Ovary (tissue), 3 donors: ENCODE data around the gene FAM117B.

Experiments
- CTCF ChIP-seq, 3 donors: fragments of 450-650 bp in 2 of 3; fragments of 200-600 bp in 1 of 3; IDR thresholded peaks; one replicate each; pipeline versions ENCODE4 v1.5.1 to v1.8.0; 2016 to 2022; ENCODE audit warnings: antibody characterized with exemption in 3 of 3, mild to moderate bottlenecking in 1 of 3
- POLR2A ChIP-seq: fragments of 450-650 bp; IDR thresholded peaks from one replicate; pipeline ENCODE4 v1.6.1; 2017; ENCODE audit warnings: antibody characterized with exemption, mild to moderate bottlenecking, moderate library complexity
- donor health status: DM: no; HTN: no; CAD: no.

DNA sequence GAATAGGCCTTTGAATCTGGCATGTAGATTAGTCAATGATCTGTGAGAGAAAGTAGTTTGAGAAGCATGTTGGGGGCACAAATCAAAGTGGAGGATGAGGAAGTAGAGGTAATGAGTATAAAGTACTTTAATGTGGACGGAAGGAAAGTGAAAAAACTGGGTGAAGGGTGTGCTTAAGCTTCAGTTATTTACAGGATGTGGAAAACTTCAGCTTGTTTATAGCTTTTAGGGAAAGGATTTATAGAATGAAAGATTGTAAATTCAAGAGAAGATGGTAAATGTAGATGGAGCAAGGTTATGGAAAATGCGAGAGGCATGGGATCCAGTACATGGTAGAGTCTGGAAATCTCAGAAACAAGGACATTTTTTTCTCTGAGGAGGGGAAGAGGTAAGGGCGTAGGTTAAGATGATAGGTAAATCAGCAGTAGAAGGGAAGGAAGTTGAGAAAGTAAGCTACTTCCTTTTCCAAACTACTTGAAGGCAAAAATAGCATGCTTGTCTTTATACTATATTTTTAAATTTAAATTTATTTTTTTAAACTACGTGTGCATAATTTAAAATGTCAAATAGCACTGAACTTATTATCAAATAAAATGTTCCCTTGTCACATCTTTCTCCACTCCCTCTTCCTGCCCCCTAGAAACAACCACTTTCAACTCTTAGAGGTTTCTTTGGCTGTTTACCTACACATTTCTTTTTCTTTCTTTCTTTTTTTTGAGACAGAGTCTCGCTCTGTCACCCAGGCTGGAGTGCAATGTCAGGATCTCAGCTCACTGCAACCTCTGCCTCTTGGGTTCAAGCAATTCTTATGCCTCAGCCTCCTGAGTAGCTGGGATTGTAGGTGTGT is 8.5 kb downstream of the FAM117B start:
- TF ChIP-seq CTCF (IDR thresholded peaks at IDR 0.05) (no peak), POLR2A (no peak)
